HL-60 (cell line): ENCODE results near the gene SLC16A12.
"Not testable (repeated sequence)": the region's sequence is repeated elsewhere in the genome, so short reads cannot be mapped to it uniquely, and the experiment has no call there.

ENCODE experiments used
- DNase-seq, 2 experiments: peaks; one replicate each; pipeline ENCODE4 v3.0.0-alpha.2; 2010 to 2020; ENCODE audit warnings: low read depth in 1 of 2, low spot score in 1 of 2
- H3K27ac ChIP-seq: fragments of 250-450 bp; sonication (Bioruptor Pico); replicated peaks from 2 replicates; pipeline ENCODE4 v1.5.1; 2020; ENCODE audit warnings: mild to moderate bottlenecking, moderate library complexity
- H3K27me3 ChIP-seq: fragments of 250-450 bp; sonication (Bioruptor Pico); 2 replicates; pipeline ENCODE4 v1.5.1; 2021; ENCODE audit warnings: mild to moderate bottlenecking, moderate library complexity; ENCODE audit not compliant: insufficient read depth, poor library complexity, severe bottlenecking
- H3K4me3 ChIP-seq: replicated peaks from 2 replicates; pipeline ENCODE4 v1.5.1; 2011; ENCODE audit warnings: mild to moderate bottlenecking, control low read depth, low read length; ENCODE audit not compliant: insufficient read depth
- GABPA ChIP-seq: IDR thresholded peaks from 2 replicates; pipeline ENCODE4 v1.6.1; 2012; ENCODE audit warnings: low read depth
- POLR2AphosphoS5 ChIP-seq: IDR thresholded peaks from 2 replicates; pipeline ENCODE4 v1.6.1; 2012; ENCODE audit warnings: low read depth
- SPI1 ChIP-seq: IDR thresholded peaks from 2 replicates; pipeline ENCODE4 v1.6.1; 2012; ENCODE audit warnings: low read depth, mild to moderate bottlenecking, borderline replicate concordance
- TF ChIP-seq, protein P1 (sequence below): IDR thresholded peaks from one replicate; pipeline ENCODE4 v1.5.1; 2011; ENCODE audit warnings: low read length, control low read depth, inconsistent platforms; ENCODE audit not compliant: insufficient read depth
- TF ChIP-seq, protein P2 (sequence below): IDR thresholded peaks from 2 replicates; pipeline ENCODE4 v1.6.1; 2012; ENCODE audit warnings: low read depth; ENCODE audit not compliant: insufficient replicate concordance

The SLC16A12 gene

DNA sequence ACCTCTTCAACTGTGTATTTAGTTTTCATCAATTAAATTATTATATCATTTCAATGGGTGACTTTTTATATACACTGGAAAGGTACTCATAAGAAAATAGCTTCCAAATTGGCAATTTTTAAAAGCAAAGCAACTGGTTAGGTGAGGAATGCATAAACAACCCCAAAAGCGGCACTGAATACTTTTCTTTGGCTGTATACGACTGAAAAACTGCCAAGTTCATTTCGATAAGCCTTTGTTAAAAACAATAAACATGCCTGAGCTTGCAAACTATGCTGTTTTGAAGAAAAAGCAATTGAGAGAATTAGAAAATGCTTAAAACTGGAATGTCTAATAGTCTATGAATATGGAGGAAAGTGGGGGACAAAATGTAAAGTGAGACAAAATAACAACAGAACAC lies 2.9 kb downstream of the SLC16A12 start:
- peaks cover 41% of the 10 kb centered on the region for H3K27me3 ChIP-seq
- TF ChIP-seq, protein P1, sequence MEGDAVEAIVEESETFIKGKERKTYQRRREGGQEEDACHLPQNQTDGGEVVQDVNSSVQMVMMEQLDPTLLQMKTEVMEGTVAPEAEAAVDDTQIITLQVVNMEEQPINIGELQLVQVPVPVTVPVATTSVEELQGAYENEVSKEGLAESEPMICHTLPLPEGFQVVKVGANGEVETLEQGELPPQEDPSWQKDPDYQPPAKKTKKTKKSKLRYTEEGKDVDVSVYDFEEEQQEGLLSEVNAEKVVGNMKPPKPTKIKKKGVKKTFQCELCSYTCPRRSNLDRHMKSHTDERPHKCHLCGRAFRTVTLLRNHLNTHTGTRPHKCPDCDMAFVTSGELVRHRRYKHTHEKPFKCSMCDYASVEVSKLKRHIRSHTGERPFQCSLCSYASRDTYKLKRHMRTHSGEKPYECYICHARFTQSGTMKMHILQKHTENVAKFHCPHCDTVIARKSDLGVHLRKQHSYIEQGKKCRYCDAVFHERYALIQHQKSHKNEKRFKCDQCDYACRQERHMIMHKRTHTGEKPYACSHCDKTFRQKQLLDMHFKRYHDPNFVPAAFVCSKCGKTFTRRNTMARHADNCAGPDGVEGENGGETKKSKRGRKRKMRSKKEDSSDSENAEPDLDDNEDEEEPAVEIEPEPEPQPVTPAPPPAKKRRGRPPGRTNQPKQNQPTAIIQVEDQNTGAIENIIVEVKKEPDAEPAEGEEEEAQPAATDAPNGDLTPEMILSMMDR, result no peak
- TF ChIP-seq, protein P2, sequence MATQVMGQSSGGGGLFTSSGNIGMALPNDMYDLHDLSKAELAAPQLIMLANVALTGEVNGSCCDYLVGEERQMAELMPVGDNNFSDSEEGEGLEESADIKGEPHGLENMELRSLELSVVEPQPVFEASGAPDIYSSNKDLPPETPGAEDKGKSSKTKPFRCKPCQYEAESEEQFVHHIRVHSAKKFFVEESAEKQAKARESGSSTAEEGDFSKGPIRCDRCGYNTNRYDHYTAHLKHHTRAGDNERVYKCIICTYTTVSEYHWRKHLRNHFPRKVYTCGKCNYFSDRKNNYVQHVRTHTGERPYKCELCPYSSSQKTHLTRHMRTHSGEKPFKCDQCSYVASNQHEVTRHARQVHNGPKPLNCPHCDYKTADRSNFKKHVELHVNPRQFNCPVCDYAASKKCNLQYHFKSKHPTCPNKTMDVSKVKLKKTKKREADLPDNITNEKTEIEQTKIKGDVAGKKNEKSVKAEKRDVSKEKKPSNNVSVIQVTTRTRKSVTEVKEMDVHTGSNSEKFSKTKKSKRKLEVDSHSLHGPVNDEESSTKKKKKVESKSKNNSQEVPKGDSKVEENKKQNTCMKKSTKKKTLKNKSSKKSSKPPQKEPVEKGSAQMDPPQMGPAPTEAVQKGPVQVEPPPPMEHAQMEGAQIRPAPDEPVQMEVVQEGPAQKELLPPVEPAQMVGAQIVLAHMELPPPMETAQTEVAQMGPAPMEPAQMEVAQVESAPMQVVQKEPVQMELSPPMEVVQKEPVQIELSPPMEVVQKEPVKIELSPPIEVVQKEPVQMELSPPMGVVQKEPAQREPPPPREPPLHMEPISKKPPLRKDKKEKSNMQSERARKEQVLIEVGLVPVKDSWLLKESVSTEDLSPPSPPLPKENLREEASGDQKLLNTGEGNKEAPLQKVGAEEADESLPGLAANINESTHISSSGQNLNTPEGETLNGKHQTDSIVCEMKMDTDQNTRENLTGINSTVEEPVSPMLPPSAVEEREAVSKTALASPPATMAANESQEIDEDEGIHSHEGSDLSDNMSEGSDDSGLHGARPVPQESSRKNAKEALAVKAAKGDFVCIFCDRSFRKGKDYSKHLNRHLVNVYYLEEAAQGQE, result no peak
- TF ChIP-seq GABPA (no peak), POLR2AphosphoS5 (no peak), SPI1 (no peak)
- no peak overlapping the region for H3K4me3 ChIP-seq
- no peak for DNase-seq
- H3K27ac ChIP-seq, result no peak overlapping the region

DNA sequence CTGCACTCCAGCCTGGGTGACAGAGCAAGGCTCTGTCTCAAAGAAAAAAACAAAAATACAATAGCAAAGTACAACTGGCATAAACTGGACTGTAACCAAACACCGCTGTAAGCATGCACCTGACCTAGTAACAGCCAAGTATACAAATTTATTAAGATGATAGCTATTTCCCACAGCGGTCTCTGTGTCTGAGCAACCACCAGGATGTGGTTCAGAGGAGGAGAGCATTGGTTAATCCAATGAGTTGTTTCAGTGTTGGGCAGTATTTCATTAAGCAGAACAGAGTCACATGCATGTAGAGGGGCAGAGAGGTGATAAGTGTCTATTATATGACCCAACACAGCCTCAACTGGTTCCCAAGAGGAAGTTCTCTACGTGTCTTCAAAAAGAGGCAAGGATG lies 4.0 kb downstream of the SLC16A12 start:
- Histone ChIP-seq H3K27ac (no peak overlapping the region), H3K27me3 (peaks cover 36% of the 10 kb centered on the region), H3K4me3 (no peak overlapping the region)
- DNase-seq, result no peak
- TF ChIP-seq SPI1, result no peak
- TF ChIP-seq, protein P2, result no peak

DNA sequence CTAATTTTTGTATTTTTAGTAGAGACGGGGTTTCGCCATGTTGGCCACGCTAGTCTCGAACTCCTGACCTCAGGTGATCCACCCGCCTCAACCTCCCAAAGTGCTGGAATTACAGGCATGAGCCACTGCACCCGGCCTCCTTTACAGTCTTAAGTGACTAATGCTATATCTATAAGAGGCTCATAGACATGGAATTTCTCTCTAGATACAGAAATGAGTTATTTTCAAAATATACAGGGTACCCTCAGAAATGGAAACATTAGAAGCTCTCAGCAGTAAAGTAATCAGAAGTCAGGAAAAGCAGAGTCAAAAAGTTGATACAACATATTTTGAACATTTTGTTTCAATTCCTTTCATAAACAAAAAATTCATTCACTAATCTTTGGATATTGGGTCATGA lies 5.7 kb downstream of the SLC16A12 start:
- not testable (repeated sequence) for H3K27ac ChIP-seq, DNase-seq, H3K4me3 ChIP-seq
- peaks cover 23% of the 10 kb centered on the region for H3K27me3 ChIP-seq

DNA sequence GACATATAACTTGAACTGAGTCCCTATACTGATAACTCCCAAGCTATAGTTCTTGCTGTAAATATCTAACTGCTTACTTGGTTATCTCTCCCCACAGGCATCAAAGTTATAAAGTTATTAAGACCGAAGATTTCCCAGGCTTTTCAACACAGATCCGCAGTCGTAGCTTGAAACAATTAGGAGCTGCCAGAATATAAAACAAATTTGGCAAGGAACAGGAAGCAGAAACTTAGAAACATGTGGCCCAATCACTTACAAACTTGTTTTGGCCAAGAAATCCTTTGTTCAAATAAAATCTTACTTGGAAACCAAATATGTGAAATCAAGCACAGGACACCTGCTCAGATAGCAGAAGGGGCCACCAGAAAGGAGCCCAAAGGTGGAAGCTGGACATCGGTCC lies 9.0 kb downstream of the SLC16A12 start:
- DNase-seq, result no peak
- H3K27ac ChIP-seq, result no peak overlapping the region
- no peaks in the 10 kb centered on the region for H3K27me3 ChIP-seq
- H3K4me3 ChIP-seq, result no peak overlapping the region
- TF ChIP-seq, protein P2, result no peak
- TF ChIP-seq SPI1 (no peak), GABPA (no peak), POLR2AphosphoS5 (no peak)
- TF ChIP-seq, protein P1, result no peak
